Glomerular endothelial cell (primary cell): ENCODE measurements around the gene EML1. TPM values are rescaled to one million over a fixed set of nuclear protein-coding genes. Genes with fewer than 3 reads are reported as not detected.
"Not testable (repeated sequence)": the region's sequence is repeated elsewhere in the genome, so short reads cannot be mapped to it uniquely, and the experiment has no call there.

Source experiments
- DNase-seq: peaks from one replicate; pipeline ENCODE4 v3.0.0-alpha.2; 2011; ENCODE audit warnings: low read depth, low spot score; ENCODE audit errors: extremely low read depth
- total RNA-seq: library from RNA; depleted of rRNA; stranded (reverse); fragments of >200 nt; gene quantifications from 2 replicates; pipeline ENCODE4 v1.2.3, GENCODE V29; 2015

Gene EML1
- total RNA-seq, 1 donor from 2014 or later, result 33.7 TPM

DNA sequence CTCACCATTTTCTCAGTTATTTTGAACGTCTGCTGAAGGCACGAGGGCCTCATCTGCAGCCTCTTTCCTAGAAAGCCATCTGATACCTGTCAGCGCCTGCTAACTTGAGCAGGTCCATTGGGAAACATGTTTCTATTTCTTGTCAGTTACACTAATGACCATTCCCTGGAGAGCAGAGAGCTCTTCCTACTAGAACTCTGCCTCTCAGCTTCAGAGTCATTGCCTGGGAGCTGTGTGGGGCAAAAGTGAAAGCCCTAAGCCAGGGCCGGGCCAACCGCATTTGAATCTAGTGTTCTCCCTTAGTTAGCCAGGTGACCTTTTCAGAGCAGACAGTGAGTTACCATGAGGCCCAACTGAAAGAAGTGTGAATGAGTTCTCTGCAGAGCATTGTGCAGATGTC is 135.8 kb downstream of the EML1 start:
- DNase-seq, result no peak

DNA sequence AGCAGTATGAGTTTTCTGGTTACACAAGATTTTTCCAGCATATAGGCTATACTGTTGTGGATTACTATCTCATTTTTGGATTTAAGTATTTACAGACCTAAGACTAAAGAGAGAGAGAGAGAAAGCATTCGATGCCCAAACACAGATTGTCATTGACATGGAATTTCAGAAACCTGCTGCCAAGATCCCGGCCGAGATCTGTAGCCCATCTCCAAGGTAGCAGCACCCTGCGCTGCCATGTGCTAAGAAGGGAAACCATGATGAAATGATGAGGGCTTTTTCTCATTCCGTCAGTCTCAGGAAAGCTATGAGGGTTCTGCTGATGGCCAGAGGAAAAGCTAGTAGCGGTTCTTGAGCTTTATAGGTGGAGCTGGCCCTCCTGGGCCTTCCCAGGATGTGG is 136.4 kb downstream of the EML1 start:
- no peak for DNase-seq

DNA sequence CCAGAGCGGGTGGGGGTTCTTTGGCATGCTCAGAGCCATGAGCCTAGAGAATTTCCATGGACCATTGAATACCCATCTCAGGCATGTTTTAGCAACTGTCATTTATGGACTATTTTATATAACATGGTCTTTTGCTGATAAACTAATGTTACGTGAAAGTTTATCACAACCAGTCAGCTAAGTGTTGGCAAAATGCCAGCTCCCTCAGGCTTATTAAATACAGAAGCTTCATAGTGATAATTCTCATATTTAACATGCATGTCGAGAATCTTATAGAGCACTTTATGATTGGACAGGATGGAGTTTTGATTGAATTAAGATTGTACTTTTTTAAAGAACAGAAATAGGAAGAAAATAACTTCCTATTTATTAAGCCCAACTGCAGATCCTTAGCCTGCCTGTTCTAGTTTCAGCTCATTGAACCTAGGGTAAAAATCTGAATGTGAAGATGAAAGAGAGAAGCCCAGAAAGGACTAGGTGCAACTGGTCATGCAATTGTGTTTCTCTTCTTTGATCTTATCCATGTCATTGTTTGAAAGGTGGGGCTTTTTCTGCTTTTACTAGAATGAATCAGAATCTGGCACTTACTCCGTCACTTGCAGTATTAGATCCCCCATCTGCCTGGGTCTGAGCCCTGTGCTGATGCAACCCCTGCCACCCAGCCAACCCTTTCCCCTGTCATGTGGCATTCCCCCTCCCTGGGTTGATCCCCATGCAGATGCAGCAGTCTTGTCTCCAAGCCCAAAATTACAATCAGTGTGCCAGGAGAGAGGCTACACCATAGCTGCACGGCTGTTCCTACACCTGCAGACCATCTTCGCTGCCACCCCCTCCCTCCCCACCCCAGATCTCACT is 137.4 kb downstream of the EML1 start:
- DNase-seq, result no peak

- DNase-seq, result no peak
Observed at GRCh38 chr14:99931308-99931707, 138.1 kb downstream of the EML1 start.

DNA sequence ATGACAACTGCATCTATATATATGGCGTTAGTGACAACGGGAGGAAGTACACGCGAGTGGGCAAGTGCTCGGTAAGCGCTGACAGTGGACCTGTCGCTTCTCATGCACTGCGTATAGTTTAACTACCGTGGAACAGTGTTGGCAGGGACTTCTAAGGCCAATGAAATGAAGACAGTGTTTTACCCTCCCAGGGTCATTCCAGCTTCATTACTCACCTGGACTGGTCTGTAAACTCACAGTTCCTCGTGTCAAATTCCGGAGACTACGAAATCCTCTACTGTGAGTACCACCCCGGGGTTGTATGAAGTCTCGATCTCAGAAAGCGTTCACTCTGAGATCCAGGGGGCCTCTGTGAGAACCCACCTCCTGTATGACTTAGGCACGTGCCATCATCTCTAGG is 142.8 kb downstream of the EML1 start:
- DNase-seq, result no peak

DNA sequence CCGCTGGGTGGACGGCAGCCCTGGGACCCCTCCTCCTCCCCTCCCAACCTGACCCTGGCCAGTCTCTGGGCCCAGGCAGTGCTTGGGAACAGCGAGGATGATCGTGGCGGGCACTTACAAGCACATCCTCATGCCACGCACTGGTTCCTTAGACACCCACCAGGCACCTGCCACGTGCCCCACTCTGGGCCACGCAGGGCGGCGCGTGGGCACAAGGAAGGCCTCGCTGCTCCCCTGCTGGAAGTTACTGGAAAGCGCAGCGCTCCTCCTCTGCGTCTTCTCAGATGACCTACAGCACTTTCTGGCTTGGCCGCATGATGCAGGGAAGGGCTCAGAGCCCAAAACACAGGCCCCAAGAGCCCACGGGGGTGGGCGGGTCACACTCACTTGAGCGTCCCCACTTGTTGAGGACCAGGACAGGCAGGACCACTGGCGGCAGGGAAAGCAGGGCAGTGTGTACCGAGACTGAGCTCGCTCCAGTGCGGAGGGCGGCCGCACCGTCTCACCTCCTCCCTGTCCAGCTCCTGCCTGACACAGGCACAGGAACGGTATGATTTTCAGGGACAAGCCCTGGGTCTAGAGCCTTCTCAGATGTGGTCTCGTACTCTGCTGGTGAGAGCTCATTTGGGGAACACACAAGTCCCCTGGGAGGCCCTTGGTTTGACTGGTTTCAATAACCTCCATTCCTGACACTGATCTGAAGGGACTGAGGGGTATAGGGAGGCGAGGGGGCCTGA is 143.7 kb downstream of the EML1 start:
- no peak for DNase-seq

DNA sequence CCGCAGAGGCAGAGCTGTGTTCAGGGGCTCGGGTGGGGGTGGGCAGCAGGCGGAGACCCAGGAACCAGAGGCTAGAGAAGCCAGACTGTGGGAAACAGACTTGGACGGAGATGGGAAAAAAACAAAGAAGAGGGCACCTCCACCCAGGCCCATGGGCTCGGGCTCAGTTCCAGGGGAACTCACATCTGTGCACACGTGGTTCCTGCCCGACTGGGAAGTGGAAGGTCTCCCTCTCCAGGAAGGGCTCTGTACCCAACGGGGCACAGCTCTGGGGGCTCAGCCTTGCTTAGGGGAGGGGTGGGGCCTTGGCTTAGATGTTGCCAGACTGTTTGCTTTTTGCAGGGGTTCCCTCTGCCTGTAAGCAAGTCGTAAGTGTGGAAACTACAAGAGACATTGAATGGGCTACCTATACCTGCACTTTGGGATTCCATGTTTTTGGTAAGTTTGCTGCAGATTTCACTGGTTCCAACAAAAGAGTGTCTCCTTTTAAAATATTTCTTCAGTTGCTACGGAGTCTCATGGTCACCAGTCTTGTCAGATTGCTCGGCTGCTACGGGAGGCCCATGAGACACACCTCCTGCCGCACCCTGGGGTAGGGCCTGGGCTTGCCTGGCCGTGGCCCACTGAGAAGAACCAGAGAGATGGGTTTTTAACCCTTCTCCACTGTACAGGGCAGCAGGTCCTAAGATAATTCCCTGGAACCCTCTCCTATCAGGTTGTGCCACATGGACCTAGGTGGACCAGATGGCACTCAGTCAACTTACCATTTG is 144.4 kb downstream of the EML1 start:
- DNase-seq, result no peak

DNA sequence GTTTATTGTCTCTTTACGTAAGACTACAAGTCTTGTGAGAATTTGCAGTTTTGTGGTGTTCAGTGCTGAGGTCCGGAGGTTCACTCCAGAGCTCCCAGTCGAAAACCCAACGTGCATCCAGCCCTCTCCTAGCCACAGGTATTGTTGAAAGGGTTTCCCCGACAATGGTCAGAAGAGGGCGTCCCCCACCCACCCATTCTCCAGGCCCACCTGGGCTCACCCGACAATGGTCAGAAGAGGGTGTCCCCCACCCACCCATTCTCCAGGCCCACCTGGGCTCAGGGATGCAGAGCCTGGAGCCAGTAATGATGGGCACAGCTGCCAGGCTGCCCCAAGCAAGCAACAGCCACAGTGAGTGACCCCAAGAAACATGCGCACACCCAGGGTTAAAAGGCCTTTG is 145.2 kb downstream of the EML1 start:
- no peak for DNase-seq

- DNase-seq, result no peak
Observed at GRCh38 chr14:99938896-99939295, 145.7 kb downstream of the EML1 start.

- no peak for DNase-seq
Observed at GRCh38 chr14:99939421-99939820, 146.2 kb downstream of the EML1 start.

- no peak for DNase-seq
Observed at GRCh38 chr14:99940064-99940463, 146.9 kb downstream of the EML1 start.

- no peak for DNase-seq
Observed at GRCh38 chr14:99941211-99941610, 148.0 kb downstream of the EML1 start.

- DNase-seq, result no peak
Observed at GRCh38 chr14:99943620-99944019, 150.4 kb downstream of the EML1 start.

- DNase-seq, result no peak
Observed at GRCh38 chr14:99944241-99944651, 151.0 kb downstream of the EML1 start.

GRCh38 chr14:99945732-99946651 is 152.8 kb downstream of the EML1 start:
- DNase-seq, result no peak

GRCh38 chr14:99946652-99947489 is 153.7 kb downstream of the EML1 start:
- DNase-seq, result no peak

- no peak for DNase-seq
Observed at GRCh38 chr14:99947695-99948094, 154.5 kb downstream of the EML1 start.

DNA sequence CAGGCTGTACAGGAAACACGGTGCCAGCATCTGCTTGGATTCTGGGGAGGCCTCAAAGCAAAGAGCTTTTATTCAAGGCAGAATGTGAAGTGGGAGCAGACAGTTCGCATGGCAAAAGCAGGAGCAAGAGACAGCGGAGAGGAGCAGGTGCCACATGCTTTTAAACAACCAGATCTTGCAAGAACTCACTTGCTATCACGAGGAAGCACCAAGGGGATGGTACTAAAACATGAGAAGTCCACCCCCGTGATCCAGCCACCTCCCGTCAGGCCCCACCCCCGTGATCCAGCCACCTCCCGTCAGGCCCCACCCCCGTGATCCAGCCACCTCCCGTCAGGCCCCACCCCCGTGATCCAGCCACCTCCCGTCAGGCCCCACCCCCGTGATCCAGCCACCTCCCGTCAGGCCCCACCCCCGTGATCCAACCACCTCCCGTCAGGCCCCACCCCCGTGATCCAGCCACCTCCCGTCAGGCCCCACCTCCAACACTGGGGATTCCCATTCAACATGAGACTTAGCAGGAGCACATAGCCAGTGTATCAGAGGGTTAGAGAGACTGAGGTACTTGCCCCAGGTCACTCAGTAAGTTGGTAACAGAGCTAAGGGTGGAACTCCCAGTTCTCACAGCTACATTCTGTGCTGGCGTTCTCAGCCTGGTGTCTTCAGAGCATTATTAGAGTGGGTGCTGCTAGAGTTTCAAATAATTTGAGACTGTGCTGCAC is 156.0 kb downstream of the EML1 start:
- not testable (repeated sequence) for DNase-seq

GRCh38 chr14:99950181-99950580 is 157.0 kb downstream of the EML1 start:
- DNase-seq, result no peak
